NB4 (cell line): ENCODE data around the gene CPNE6.

Experiments
- MYC ChIP-seq: IDR thresholded peaks from 2 replicates; pipeline ENCODE4 v1.6.1; 2011; ENCODE audit warnings: low read depth, low read length
- POLR2A ChIP-seq: IDR thresholded peaks from 2 replicates; pipeline ENCODE4 v1.6.1; 2011; ENCODE audit warnings: mild to moderate bottlenecking; ENCODE audit not compliant: insufficient read length; ENCODE audit errors: extremely low read depth
- TF ChIP-seq, protein P1 (sequence below): IDR thresholded peaks from one replicate; pipeline ENCODE4 v1.5.1; 2012; ENCODE audit warnings: low read depth, low read length
- TF ChIP-seq, protein P2 (sequence below): IDR thresholded peaks from 2 replicates; pipeline ENCODE4 v1.6.1; 2011; ENCODE audit warnings: low read depth, low read length

DNA sequence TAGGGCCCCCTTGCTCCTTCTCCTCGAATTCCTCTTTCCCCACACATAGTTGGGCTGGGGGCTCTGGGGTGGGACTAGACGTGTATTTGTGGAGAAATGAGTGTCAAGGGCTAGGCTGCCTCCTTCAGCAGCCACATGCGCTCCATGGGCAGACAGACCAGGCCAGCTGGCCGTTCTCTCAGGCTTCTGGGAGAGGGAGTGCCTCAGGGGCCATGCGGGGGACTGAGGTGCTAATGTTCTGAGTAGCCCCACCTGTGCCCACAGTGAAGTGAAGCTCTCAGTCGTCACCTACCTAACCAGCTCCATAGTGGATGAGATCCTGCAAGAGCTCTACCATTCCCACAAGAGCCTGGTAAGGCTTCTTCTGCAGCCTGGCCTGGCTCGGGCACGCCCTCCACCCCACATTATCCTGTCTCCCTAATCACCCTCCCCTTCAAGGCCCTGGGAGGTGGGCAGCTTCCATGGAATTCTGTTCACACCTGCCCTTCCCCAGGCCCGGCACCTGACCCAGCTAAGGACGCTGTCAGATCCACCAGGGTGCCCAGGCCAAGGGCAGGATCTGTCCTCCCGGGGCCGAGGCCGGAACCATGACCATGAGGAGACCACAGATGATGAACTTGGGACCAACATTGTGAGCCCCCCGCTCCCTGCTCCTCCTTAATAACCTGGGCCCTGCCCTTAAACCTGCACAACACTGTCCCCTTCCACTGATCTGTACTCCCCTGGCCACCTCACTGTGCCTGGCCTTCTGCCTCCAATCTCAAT is 9.0 kb upstream of the CPNE6 start:
- TF ChIP-seq, protein P1, sequence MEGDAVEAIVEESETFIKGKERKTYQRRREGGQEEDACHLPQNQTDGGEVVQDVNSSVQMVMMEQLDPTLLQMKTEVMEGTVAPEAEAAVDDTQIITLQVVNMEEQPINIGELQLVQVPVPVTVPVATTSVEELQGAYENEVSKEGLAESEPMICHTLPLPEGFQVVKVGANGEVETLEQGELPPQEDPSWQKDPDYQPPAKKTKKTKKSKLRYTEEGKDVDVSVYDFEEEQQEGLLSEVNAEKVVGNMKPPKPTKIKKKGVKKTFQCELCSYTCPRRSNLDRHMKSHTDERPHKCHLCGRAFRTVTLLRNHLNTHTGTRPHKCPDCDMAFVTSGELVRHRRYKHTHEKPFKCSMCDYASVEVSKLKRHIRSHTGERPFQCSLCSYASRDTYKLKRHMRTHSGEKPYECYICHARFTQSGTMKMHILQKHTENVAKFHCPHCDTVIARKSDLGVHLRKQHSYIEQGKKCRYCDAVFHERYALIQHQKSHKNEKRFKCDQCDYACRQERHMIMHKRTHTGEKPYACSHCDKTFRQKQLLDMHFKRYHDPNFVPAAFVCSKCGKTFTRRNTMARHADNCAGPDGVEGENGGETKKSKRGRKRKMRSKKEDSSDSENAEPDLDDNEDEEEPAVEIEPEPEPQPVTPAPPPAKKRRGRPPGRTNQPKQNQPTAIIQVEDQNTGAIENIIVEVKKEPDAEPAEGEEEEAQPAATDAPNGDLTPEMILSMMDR = no peak
- TF ChIP-seq POLR2A = no peak
- TF ChIP-seq, protein P2, sequence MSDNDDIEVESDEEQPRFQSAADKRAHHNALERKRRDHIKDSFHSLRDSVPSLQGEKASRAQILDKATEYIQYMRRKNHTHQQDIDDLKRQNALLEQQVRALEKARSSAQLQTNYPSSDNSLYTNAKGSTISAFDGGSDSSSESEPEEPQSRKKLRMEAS = no peak
- no peak for TF ChIP-seq MYC
